ENCODE measurements around the gene TERT. TPM values are rescaled to one million over a fixed set of nuclear protein-coding genes. Genes with fewer than 3 reads are reported as not detected.
"Not testable (repeated sequence)": the region's sequence is repeated elsewhere in the genome, so short reads cannot be mapped to it uniquely, and the experiment has no call there.

TERT gene
- total and polyA plus RNA-seq, 5 donors from 2014 or later: 0.22 TPM; not detected in 4

GRCh38 chr5:1339139-1339817 is 44.4 kb upstream of the TERT start:
- not testable (repeated sequence) for H3K4me3 Mint-ChIP-seq; H3K4me3 ChIP-seq (ENCODE audit: low read depth, low read length); H3K9me3 ChIP-seq (ENCODE audit: control insufficient read depth in 2 of 2, low read length in 2 of 2); H3K9me3 Mint-ChIP-seq; H3K27me3 ChIP-seq (ENCODE audit: control insufficient read depth, insufficient read depth, low read length); H3K27ac Mint-ChIP-seq; H3K27me3 Mint-ChIP-seq; DNase-seq; ATAC-seq (ENCODE audit: low read depth in 2 of 2); H3K27ac ChIP-seq (ENCODE audit: insufficient read depth, low read length, poor library complexity, severe bottlenecking)
- H3K4me1 ChIP-seq (ENCODE audit: control insufficient read depth, insufficient read depth, low read length, poor library complexity, severe bottlenecking): peaks cover 24% of the 10 kb centered on the region
- peaks cover 24% of the 10 kb centered on the region for H3K36me3 Mint-ChIP-seq
- H3K36me3 ChIP-seq (ENCODE audit: control insufficient read depth, insufficient read depth, low read length): peaks cover 72% of the 10 kb centered on the region
- H3K4me1 Mint-ChIP-seq: peaks cover 0 to 39% (median 27%) of the 10 kb centered on the region in 4 donors

- Histone ChIP-seq H3K27ac (ENCODE audit: insufficient read depth, low read length, poor library complexity, severe bottlenecking) (no peak overlapping the region), H3K36me3 (ENCODE audit: control insufficient read depth, insufficient read depth, low read length) (peaks cover 79% of the 10 kb centered on the region), H3K9me3 (ENCODE audit: control insufficient read depth in 2 of 2, low read length in 2 of 2) (no peaks in the 10 kb centered on the region), H3K27me3 (ENCODE audit: control insufficient read depth, insufficient read depth, low read length) (no peaks in the 10 kb centered on the region), H3K4me1 (ENCODE audit: control insufficient read depth, insufficient read depth, low read length, poor library complexity, severe bottlenecking) (peaks cover 17% of the 10 kb centered on the region), H3K4me3 (ENCODE audit: low read depth, low read length) (no peak overlapping the region)
- Mint-ChIP-seq H3K36me3 (peaks cover 24% of the 10 kb centered on the region), H3K27ac (no peak overlapping the region), H3K9me3 (no peaks in the 10 kb centered on the region), H3K27me3 (no peaks in the 10 kb centered on the region), H3K4me1 (peaks cover 0 to 32% (median 21%) of the 10 kb centered on the region in 4 donors), H3K4me3 (no peak overlapping the region)
- ATAC-seq (ENCODE audit: low read depth in 2 of 2) (no peak), DNase-seq (no peak)
Measured at GRCh38 chr5:1338506-1339070, 43.7 kb upstream of the TERT start.

GRCh38 chr5:1338196-1338490 is 43.3 kb upstream of the TERT start:
- peaks cover 23% of the 10 kb centered on the region for H3K36me3 Mint-ChIP-seq
- Histone ChIP-seq H3K36me3 (ENCODE audit: control insufficient read depth, insufficient read depth, low read length) (peaks cover 84% of the 10 kb centered on the region), H3K4me1 (ENCODE audit: control insufficient read depth, insufficient read depth, low read length, poor library complexity, severe bottlenecking) (peaks cover 12% of the 10 kb centered on the region), H3K4me3 (ENCODE audit: low read depth, low read length) (no peak overlapping the region), H3K27me3 (ENCODE audit: control insufficient read depth, insufficient read depth, low read length) (no peaks in the 10 kb centered on the region), H3K9me3 (ENCODE audit: control insufficient read depth in 2 of 2, low read length in 2 of 2) (no peaks in the 10 kb centered on the region), H3K27ac (ENCODE audit: insufficient read depth, low read length, poor library complexity, severe bottlenecking) (no peak overlapping the region)
- ATAC-seq (ENCODE audit: low read depth in 2 of 2) (no peak), DNase-seq (no peak)
- no peaks in the 10 kb centered on the region for H3K27me3 Mint-ChIP-seq
- no peak overlapping the region for H3K27ac Mint-ChIP-seq
- peak overlapping the region in 1 of 4 donors; percentile 65 for H3K4me3 Mint-ChIP-seq
- H3K9me3 Mint-ChIP-seq: no peaks in the 10 kb centered on the region
- H3K4me1 Mint-ChIP-seq: peaks cover 0 to 28% (median 19%) of the 10 kb centered on the region in 4 donors

GRCh38 chr5:1337489-1338195 is 42.8 kb upstream of the TERT start:
- H3K4me3 ChIP-seq (ENCODE audit: low read depth, low read length): no peak overlapping the region
- Mint-ChIP-seq H3K9me3 (no peaks in the 10 kb centered on the region), H3K36me3 (peaks cover 23% of the 10 kb centered on the region), H3K4me1 (peaks cover 0 to 26% (median 16%) of the 10 kb centered on the region in 4 donors), H3K27ac (no peak overlapping the region), H3K27me3 (no peaks in the 10 kb centered on the region), H3K4me3 (peak overlapping the region in 1 of 4 donors; percentile 65)
- H3K27me3 ChIP-seq (ENCODE audit: control insufficient read depth, insufficient read depth, low read length): no peaks in the 10 kb centered on the region
- peaks cover 8% of the 10 kb centered on the region for H3K4me1 ChIP-seq (ENCODE audit: control insufficient read depth, insufficient read depth, low read length, poor library complexity, severe bottlenecking)
- no peaks in the 10 kb centered on the region for H3K9me3 ChIP-seq (ENCODE audit: control insufficient read depth in 2 of 2, low read length in 2 of 2)
- H3K36me3 ChIP-seq (ENCODE audit: control insufficient read depth, insufficient read depth, low read length): peaks cover 86% of the 10 kb centered on the region
- ATAC-seq (ENCODE audit: low read depth in 2 of 2): no peak
- H3K27ac ChIP-seq (ENCODE audit: insufficient read depth, low read length, poor library complexity, severe bottlenecking): no peak overlapping the region
- no peak for DNase-seq

GRCh38 chr5:1336749-1337488 is 42.1 kb upstream of the TERT start:
- Histone ChIP-seq H3K4me3 (ENCODE audit: low read depth, low read length) (no peak overlapping the region), H3K9me3 (ENCODE audit: control insufficient read depth in 2 of 2, low read length in 2 of 2) (no peaks in the 10 kb centered on the region), H3K36me3 (ENCODE audit: control insufficient read depth, insufficient read depth, low read length) (peaks cover 86% of the 10 kb centered on the region), H3K27ac (ENCODE audit: insufficient read depth, low read length, poor library complexity, severe bottlenecking) (no peak overlapping the region), H3K4me1 (ENCODE audit: control insufficient read depth, insufficient read depth, low read length, poor library complexity, severe bottlenecking) (peaks cover 3% of the 10 kb centered on the region), H3K27me3 (ENCODE audit: control insufficient read depth, insufficient read depth, low read length) (no peaks in the 10 kb centered on the region)
- H3K36me3 Mint-ChIP-seq: peaks cover 29% of the 10 kb centered on the region
- H3K4me1 Mint-ChIP-seq: peaks cover 0 to 24% (median 13%) of the 10 kb centered on the region in 4 donors
- ATAC-seq (ENCODE audit: low read depth in 2 of 2): no peak
- no peak overlapping the region for H3K4me3 Mint-ChIP-seq
- no peaks in the 10 kb centered on the region for H3K9me3 Mint-ChIP-seq
- H3K27ac Mint-ChIP-seq: no peak overlapping the region
- DNase-seq: no peak
- no peaks in the 10 kb centered on the region for H3K27me3 Mint-ChIP-seq

GRCh38 chr5:1336106-1336561 is 41.3 kb upstream of the TERT start:
- H3K9me3 ChIP-seq (ENCODE audit: control insufficient read depth in 2 of 2, low read length in 2 of 2): no peaks in the 10 kb centered on the region
- H3K27ac Mint-ChIP-seq: no peak overlapping the region
- H3K27me3 Mint-ChIP-seq: no peaks in the 10 kb centered on the region
- ATAC-seq (ENCODE audit: low read depth in 2 of 2): no peak
- peaks cover 0 to 21% (median 10%) of the 10 kb centered on the region in 4 donors for H3K4me1 Mint-ChIP-seq
- H3K4me3 ChIP-seq (ENCODE audit: low read depth, low read length): no peak overlapping the region
- no peaks in the 10 kb centered on the region for H3K9me3 Mint-ChIP-seq
- peaks cover 86% of the 10 kb centered on the region for H3K36me3 ChIP-seq (ENCODE audit: control insufficient read depth, insufficient read depth, low read length)
- no peak overlapping the region for H3K27ac ChIP-seq (ENCODE audit: insufficient read depth, low read length, poor library complexity, severe bottlenecking)
- H3K36me3 Mint-ChIP-seq: peaks cover 27% of the 10 kb centered on the region
- H3K4me1 ChIP-seq (ENCODE audit: control insufficient read depth, insufficient read depth, low read length, poor library complexity, severe bottlenecking): peaks cover 3% of the 10 kb centered on the region
- DNase-seq: no peak
- H3K4me3 Mint-ChIP-seq: no peak overlapping the region
- no peaks in the 10 kb centered on the region for H3K27me3 ChIP-seq (ENCODE audit: control insufficient read depth, insufficient read depth, low read length)

- peaks cover 88% of the 10 kb centered on the region for H3K36me3 ChIP-seq (ENCODE audit: control insufficient read depth, insufficient read depth, low read length)
- no peaks in the 10 kb centered on the region for H3K27me3 ChIP-seq (ENCODE audit: control insufficient read depth, insufficient read depth, low read length)
- Mint-ChIP-seq H3K27me3 (no peaks in the 10 kb centered on the region), H3K4me1 (peaks cover 0 to 19% (median 7%) of the 10 kb centered on the region in 4 donors), H3K27ac (no peak overlapping the region), H3K9me3 (no peaks in the 10 kb centered on the region), H3K36me3 (peaks cover 29% of the 10 kb centered on the region), H3K4me3 (no peak overlapping the region)
- no peak for ATAC-seq (ENCODE audit: low read depth in 2 of 2)
- no peaks in the 10 kb centered on the region for H3K9me3 ChIP-seq (ENCODE audit: control insufficient read depth in 2 of 2, low read length in 2 of 2)
- H3K27ac ChIP-seq (ENCODE audit: insufficient read depth, low read length, poor library complexity, severe bottlenecking): no peak overlapping the region
- H3K4me1 ChIP-seq (ENCODE audit: control insufficient read depth, insufficient read depth, low read length, poor library complexity, severe bottlenecking): peaks cover 3% of the 10 kb centered on the region
- H3K4me3 ChIP-seq (ENCODE audit: low read depth, low read length): no peak overlapping the region
- no peak for DNase-seq
Measured at GRCh38 chr5:1335540-1336095, 40.8 kb upstream of the TERT start.

All from CD4-positive, CD25-positive, alpha-beta regulatory T cell (primary cell).